GM13977 (cell line): ENCODE results near the gene SBF1.

ENCODE experiments used
- DNase-seq: peaks from one replicate; pipeline ENCODE4 v3.0.0; 2012; ENCODE audit warnings: low spot score
- in situ Hi-C: fragments of 300-500 bp; cut with MboI; formaldehyde crosslinking; loops from one replicate; pipeline ENCODE4 v1.12.0; 2022; ENCODE audit warnings: low sequenced_read_pairs, low pct_unique_long_range_greater_than_20kb, mixed read lengths, inconsistent platforms; ENCODE audit not compliant: unreplicated experiment
- TF ChIP-seq, protein P1 (sequence below): IDR thresholded peaks from 2 replicates; pipeline ENCODE4 v1.5.1; 2012; ENCODE audit warnings: mild to moderate bottlenecking, control low read depth; ENCODE audit not compliant: insufficient read depth; ENCODE audit errors: extremely low read depth, missing control alignments

SBF1 gene

DNA sequence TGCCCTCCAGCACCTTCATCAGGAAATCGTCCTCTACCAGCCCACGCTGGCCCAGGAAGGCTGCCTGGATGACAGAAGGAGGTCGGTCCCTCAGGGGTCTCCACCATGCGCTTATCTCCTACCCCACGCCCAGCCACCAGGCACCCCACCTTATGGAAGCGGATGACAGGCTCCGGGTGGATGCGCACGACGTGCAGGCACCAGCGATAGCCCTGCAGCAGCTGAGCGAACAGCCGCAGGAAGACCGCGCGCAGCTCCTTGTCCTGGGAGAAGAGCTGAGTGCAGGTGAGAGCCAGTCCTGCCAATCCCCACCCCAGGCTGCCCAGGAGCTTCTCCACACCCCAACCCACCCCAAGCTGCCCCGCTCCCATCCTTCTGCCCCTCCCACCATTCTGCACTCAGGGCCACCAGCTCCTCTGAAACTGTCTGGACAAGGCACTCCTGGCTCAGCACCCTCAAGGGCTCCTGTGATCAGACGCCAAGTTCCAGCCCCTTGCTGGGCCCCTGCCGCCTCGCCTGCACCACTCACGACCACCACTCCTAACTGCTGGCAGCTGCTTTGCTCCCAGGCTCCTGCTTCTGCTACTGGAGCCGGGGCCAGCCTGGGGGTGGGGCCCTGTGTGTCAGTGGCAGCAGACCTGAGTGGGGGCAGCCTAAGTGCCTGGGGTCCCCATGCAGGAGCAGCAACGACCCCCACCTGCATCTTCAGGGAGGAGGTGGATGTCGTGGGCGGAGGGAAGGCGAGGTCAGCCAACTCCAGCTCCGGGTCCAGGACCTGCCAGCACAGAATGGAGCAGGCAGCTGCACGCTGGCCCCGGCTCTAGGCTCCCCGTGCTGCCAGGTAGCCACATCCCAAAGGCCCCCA is 9.5 kb downstream of the SBF1 start:
- in situ Hi-C loops: no loop called here
- TF ChIP-seq, protein P1, sequence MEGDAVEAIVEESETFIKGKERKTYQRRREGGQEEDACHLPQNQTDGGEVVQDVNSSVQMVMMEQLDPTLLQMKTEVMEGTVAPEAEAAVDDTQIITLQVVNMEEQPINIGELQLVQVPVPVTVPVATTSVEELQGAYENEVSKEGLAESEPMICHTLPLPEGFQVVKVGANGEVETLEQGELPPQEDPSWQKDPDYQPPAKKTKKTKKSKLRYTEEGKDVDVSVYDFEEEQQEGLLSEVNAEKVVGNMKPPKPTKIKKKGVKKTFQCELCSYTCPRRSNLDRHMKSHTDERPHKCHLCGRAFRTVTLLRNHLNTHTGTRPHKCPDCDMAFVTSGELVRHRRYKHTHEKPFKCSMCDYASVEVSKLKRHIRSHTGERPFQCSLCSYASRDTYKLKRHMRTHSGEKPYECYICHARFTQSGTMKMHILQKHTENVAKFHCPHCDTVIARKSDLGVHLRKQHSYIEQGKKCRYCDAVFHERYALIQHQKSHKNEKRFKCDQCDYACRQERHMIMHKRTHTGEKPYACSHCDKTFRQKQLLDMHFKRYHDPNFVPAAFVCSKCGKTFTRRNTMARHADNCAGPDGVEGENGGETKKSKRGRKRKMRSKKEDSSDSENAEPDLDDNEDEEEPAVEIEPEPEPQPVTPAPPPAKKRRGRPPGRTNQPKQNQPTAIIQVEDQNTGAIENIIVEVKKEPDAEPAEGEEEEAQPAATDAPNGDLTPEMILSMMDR: no peak
- DNase-seq: no peak

GRCh38 chr22:50464451-50464850 is 10.4 kb downstream of the SBF1 start:
- in situ Hi-C loops: no loop called here
- TF ChIP-seq, protein P1: no peak
- DNase-seq: no peak

DNA sequence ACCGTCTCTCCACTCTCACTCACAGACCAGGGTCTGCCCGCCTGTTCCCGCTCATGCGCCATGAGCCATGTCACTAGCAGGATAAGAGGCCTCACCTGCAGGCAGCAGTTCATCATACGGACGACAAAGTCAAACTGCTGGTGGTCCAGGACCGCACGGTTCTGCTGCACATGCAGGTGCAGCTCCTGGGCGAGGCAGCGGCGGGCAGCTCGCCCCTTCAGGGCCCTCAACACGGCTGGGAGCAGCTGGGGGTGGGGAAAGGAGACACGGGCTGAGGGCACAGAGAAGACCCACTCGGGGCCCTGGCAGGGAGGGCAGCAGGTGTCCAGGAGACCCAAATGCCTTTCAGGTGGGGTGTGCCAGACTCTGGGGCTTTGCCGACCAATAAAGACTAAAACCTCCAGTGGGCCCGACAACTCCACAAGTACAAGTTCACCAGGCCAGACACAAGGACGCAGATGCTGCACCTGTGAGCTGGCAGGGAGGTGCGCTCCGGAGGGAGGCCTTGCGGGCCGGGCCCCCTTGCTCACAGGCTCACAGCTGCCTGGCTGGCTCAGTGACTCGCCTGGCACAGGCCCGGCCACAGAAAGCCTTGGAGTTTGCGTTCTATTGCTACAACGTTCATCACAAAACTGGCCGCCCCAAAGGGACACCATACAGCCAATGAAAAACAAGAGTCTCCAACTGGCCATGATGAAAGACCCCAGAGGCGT is 11.5 kb downstream of the SBF1 start:
- in situ Hi-C loops: no loop called here
- TF ChIP-seq, protein P1: no peak
- DNase-seq: no peak

- in situ Hi-C loops: no loop called here
- TF ChIP-seq, protein P1: no peak
- DNase-seq: no peak
Measured at GRCh38 chr22:50461979-50462540, 12.8 kb downstream of the SBF1 start.

DNA sequence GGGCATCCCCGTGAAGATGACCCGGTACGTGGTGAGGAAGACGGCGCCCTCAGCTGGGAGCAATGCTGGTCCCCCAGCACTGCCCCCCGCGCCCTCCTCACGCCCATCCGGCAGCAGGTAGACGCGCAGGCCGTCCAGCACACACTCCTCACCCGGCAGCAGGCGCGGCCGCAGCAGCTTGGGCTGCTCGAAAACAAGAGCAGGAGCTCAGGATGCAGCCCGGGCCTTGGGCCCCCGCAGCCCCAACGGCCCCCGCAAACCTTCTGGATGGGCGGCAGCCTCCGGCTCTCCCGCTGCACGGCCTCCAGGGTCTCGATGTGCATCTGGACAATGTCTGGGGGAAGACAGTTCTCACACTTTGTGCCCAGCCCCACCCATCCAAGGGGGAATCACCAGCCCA is 13.3 kb downstream of the SBF1 start:
- in situ Hi-C loops: no loop called here
- TF ChIP-seq, protein P1: no peak
- DNase-seq: no peak

- in situ Hi-C loops: no loop called here
- DNase-seq: no peak
- TF ChIP-seq, protein P1: no peak
Measured at GRCh38 chr22:50460938-50461337, 13.9 kb downstream of the SBF1 start.
